Keratinocyte (primary cell): ENCODE measurements around the gene SEC23A.
"Not testable (repeated sequence)": the region's sequence is repeated elsewhere in the genome, so short reads cannot be mapped to it uniquely, and the experiment has no call there.

Experiments used
- EZH2 ChIP-seq: IDR thresholded peaks from one replicate; pipeline ENCODE4 v1.6.1; 2012; ENCODE audit warnings: inconsistent platforms, mild to moderate bottlenecking, low read length, moderate library complexity
- TF ChIP-seq, protein P1 (sequence below), 3 experiments: IDR thresholded peaks in 1 of 3; conservative IDR thresholded peaks in 1 of 3; optimal IDR thresholded peaks in 1 of 3; 2 replicates in 2 of 3; 3 replicates in 1 of 3; pipeline versions ENCODE3 to v1.5.1; 2011; ENCODE audit warnings: low read length in 3 of 3, mild to moderate bottlenecking in 3 of 3, moderate library complexity in 2 of 3, control low read depth in 1 of 3, inconsistent platforms in 1 of 3; ENCODE audit not compliant: insufficient read depth in 2 of 3; ENCODE audit errors: extremely low read depth in 1 of 3

DNA sequence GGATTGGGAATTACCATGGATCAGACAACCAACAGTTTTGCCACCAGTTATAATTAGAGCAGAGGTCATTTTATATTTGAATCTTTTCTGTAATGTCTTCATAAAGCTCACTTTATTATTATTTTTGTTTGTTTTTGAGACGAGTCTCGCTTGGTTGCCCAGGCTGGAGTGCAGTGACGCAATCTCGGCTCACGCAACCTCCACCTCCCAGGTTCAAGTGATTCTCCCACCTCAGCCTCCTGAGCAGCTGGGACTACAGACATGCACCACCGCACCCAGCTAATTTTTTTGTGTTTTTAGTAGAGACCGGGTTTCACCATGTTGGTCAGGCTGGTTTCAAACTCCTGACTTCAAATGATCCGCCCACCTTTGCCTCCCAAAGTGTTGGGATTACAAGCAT is 34.8 kb upstream of the SEC23A start:
- TF ChIP-seq EZH2 = not testable (repeated sequence)
- TF ChIP-seq, protein P1, sequence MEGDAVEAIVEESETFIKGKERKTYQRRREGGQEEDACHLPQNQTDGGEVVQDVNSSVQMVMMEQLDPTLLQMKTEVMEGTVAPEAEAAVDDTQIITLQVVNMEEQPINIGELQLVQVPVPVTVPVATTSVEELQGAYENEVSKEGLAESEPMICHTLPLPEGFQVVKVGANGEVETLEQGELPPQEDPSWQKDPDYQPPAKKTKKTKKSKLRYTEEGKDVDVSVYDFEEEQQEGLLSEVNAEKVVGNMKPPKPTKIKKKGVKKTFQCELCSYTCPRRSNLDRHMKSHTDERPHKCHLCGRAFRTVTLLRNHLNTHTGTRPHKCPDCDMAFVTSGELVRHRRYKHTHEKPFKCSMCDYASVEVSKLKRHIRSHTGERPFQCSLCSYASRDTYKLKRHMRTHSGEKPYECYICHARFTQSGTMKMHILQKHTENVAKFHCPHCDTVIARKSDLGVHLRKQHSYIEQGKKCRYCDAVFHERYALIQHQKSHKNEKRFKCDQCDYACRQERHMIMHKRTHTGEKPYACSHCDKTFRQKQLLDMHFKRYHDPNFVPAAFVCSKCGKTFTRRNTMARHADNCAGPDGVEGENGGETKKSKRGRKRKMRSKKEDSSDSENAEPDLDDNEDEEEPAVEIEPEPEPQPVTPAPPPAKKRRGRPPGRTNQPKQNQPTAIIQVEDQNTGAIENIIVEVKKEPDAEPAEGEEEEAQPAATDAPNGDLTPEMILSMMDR (optimal IDR thresholded peaks at IDR 0.05 in 1 of 3, IDR thresholded peaks at IDR 0.05 in 1 of 3, conservative IDR thresholded peaks at IDR 0.05 in 1 of 3; ENCODE audit: extremely low read depth in 1 of 3, insufficient read depth in 2 of 3, low read length in 3 of 3) = not testable (repeated sequence)
